SU-DHL-6 (cell line): ENCODE results near the gene FIZ1.

ENCODE experiments used
- CTCF ChIP-seq: fragments of 200-600 bp; sonication (generic); IDR thresholded peaks from one replicate; pipeline ENCODE4 v1.5.1; 2017; ENCODE audit warnings: antibody characterized with exemption, mild to moderate bottlenecking, low read length, moderate library complexity; ENCODE audit not compliant: insufficient read depth, poor library complexity, severe bottlenecking
- EZH2phosphoT487 ChIP-seq: fragments of 200-600 bp; sonication (generic), shearing (Covaris generic); conservative IDR thresholded peaks from 2 replicates; pipeline ENCODE4 v1.6.1; 2018; ENCODE audit warnings: mild to moderate bottlenecking, antibody characterized with exemption, low read length, moderate library complexity, mixed read lengths

DNA sequence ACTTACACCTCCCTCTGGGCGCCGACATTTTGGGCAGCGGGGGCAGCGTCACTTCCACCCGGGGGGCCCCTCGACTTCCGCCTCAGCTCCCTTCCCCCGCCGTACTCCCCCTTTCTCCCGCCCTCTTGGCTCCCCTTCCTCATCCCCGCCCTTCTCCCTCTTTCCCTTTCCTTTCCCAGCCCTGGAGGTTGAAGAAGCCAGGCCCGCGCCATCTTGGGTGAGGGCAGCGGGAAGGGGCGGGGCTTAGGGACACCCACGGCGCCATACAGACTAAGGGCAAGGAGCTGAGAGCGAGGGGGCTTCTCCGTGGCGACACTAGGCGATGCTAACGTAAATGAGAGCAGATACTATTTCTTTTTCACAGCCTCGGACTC, at the start of gene FIZ1:
- no peak for TF ChIP-seq CTCF
- no peak for TF ChIP-seq EZH2phosphoT487
